Panc1 (cell line): ENCODE measurements around the gene STK32C. TPM values are rescaled to one million over a fixed set of nuclear protein-coding genes. Genes with fewer than 3 reads are reported as not detected.

Experiments used
- ATAC-seq: fragments of 200-7000 bp; cut with Tn5 transposase; 2 replicates; pipeline ENCODE4 v1.9.1; 2020; ENCODE audit warnings: mild to moderate bottlenecking, moderate library complexity
- BruUV-seq: library from RNA; stranded (reverse); fragments of 400-500 nt; replicated peaks from 2 replicates; lab custom pipeline; 2021; lab: Mats Ljungman, UMichigan
- CTCF ChIA-PET: fragments of 300-600 bp; sonication (Branson Sonifier 250); formaldehyde crosslinking; loops from one replicate; lab custom pipeline; 2022; ENCODE audit warnings: antibody characterized with exemption; lab: Charles Lee
- POLR2A ChIA-PET: fragments of 300-600 bp; sonication (Branson Sonifier 250); formaldehyde crosslinking; loops from one replicate; lab custom pipeline; 2022; ENCODE audit warnings: antibody characterized with exemption; lab: Charles Lee
- DNase-seq: peaks from one replicate; pipeline ENCODE4 v3.0.0-alpha.2; 2010; ENCODE audit warnings: low read depth, low spot score
- H3K27ac ChIP-seq: 2 replicates; pipeline ENCODE4 v1.5.1; 2011; ENCODE audit warnings: mild to moderate bottlenecking, low read length, inconsistent platforms
- H3K27me3 ChIP-seq: fragments of 200-500 bp; sonication (Bioruptor generic); 2 replicates; pipeline ENCODE4 v1.6.0; 2014; ENCODE audit warnings: low read length, inconsistent platforms; ENCODE audit not compliant: control insufficient read depth, insufficient read depth
- H3K36me3 ChIP-seq: fragments of 200-500 bp; sonication (Bioruptor generic); 2 replicates; pipeline ENCODE4 v1.5.1; 2014; ENCODE audit warnings: inconsistent platforms, mild to moderate bottlenecking, low read length, moderate library complexity; ENCODE audit not compliant: control insufficient read depth, insufficient read depth
- H3K4me1 ChIP-seq: 2 replicates; pipeline ENCODE4 v1.5.1; 2011; ENCODE audit warnings: inconsistent platforms, mild to moderate bottlenecking, low read length, moderate library complexity; ENCODE audit not compliant: control insufficient read depth, insufficient read depth
- H3K4me3 ChIP-seq, 2 experiments: 2 replicates each; pipeline ENCODE4 v1.5.1; 2011 to 2012; ENCODE audit warnings: low read depth in 2 of 2, low read length in 2 of 2, mild to moderate bottlenecking in 2 of 2, inconsistent platforms in 1 of 2, moderate library complexity in 1 of 2
- H3K9me3 ChIP-seq: fragments of 200-500 bp; sonication (Bioruptor generic); 2 replicates; pipeline ENCODE4 v1.5.1; 2014; ENCODE audit warnings: low read depth, mild to moderate bottlenecking, inconsistent platforms, low read length, moderate library complexity; ENCODE audit not compliant: control insufficient read depth, insufficient read depth
- POLR2AphosphoS5 ChIP-seq: IDR thresholded peaks from 2 replicates; pipeline ENCODE4 v1.6.1; 2012; ENCODE audit warnings: mild to moderate bottlenecking, low read depth, low read length, moderate library complexity
- SIN3A ChIP-seq: IDR thresholded peaks from 2 replicates; pipeline ENCODE4 v1.6.1; 2012; ENCODE audit warnings: low read depth, mild to moderate bottlenecking, low read length, moderate library complexity, borderline replicate concordance; ENCODE audit not compliant: insufficient read depth
- TCF7L2 ChIP-seq: IDR thresholded peaks from 2 replicates; pipeline ENCODE4 v1.6.1; 2011; ENCODE audit warnings: mild to moderate bottlenecking, low read depth, low read length, inconsistent platforms
- in situ Hi-C: cut with HindIII; loops from 2 replicates; pipeline ENCODE4 v1.10.0; 2016; ENCODE audit warnings: low sequenced_read_pairs, low pct_unique_long_range_greater_than_20kb
- intact Hi-C: fragments of 100-400 bp; cut with micrococcal nuclease; formaldehyde crosslinking; loops from one replicate; pipeline ENCODE4 v1.10.0; 2022; ENCODE audit not compliant: unreplicated experiment
- total RNA-seq: library from RNA; stranded (reverse); gene quantifications from one replicate; pipeline ENCODE4 v1.2.1, GENCODE V29; 2021; ENCODE audit not compliant: unreplicated experiment
- TF ChIP-seq, protein P1 (sequence below): fragments of 450-650 bp; IDR thresholded peaks from 2 replicates; pipeline ENCODE4 v1.5.1; 2017; ENCODE audit warnings: mild to moderate bottlenecking
- TF ChIP-seq, protein P2 (sequence below), 2 experiments: IDR thresholded peaks; 2 replicates each; pipeline ENCODE4 v1.6.1; 2011 to 2012; ENCODE audit warnings: low read depth in 2 of 2, control low read depth in 1 of 2, low read length in 1 of 2, mild to moderate bottlenecking in 1 of 2, moderate library complexity in 1 of 2; ENCODE audit not compliant: insufficient read depth in 1 of 2

STK32C gene
- total RNA-seq, 1 experiment from 2014 or later = 53.7 TPM

DNA sequence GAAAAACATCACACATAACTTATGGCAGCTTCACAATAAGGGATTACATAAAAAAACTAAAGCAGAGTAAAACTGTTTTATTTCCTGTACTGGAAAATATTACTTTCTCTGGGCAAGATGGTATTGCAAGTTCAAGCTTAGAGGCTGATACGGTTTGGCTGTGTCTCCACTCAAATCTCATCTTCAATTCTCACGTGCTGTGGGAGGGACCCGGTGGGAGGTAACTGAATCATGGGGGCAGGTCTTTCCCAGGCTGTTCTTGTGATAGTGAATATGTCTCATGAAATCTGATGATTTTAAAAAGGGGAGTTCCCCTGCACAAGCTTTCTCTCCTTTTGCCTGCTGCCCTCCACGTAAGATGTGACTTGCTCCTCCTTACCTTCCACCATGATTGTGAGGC lies 19.2 kb upstream of the STK32C start:
- intact Hi-C loops (no loop called here), in situ Hi-C loops (no loop called here)
- Histone ChIP-seq H3K27me3 (no peaks in the 10 kb centered on the region), H3K4me1 (peaks cover 30% of the 10 kb centered on the region), H3K27ac (no peak overlapping the region), H3K4me3 (no peak overlapping the region), H3K36me3 (no peaks in the 10 kb centered on the region), H3K9me3 (no peaks in the 10 kb centered on the region)
- ChIA-PET POLR2A (no interaction called here), CTCF (no interaction called here)
- DNase-seq = no peak
- TF ChIP-seq SIN3A (no peak), POLR2AphosphoS5 (no peak), TCF7L2 (no peak)
- TF ChIP-seq, protein P1, sequence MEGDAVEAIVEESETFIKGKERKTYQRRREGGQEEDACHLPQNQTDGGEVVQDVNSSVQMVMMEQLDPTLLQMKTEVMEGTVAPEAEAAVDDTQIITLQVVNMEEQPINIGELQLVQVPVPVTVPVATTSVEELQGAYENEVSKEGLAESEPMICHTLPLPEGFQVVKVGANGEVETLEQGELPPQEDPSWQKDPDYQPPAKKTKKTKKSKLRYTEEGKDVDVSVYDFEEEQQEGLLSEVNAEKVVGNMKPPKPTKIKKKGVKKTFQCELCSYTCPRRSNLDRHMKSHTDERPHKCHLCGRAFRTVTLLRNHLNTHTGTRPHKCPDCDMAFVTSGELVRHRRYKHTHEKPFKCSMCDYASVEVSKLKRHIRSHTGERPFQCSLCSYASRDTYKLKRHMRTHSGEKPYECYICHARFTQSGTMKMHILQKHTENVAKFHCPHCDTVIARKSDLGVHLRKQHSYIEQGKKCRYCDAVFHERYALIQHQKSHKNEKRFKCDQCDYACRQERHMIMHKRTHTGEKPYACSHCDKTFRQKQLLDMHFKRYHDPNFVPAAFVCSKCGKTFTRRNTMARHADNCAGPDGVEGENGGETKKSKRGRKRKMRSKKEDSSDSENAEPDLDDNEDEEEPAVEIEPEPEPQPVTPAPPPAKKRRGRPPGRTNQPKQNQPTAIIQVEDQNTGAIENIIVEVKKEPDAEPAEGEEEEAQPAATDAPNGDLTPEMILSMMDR = no peak
- TF ChIP-seq, protein P2, sequence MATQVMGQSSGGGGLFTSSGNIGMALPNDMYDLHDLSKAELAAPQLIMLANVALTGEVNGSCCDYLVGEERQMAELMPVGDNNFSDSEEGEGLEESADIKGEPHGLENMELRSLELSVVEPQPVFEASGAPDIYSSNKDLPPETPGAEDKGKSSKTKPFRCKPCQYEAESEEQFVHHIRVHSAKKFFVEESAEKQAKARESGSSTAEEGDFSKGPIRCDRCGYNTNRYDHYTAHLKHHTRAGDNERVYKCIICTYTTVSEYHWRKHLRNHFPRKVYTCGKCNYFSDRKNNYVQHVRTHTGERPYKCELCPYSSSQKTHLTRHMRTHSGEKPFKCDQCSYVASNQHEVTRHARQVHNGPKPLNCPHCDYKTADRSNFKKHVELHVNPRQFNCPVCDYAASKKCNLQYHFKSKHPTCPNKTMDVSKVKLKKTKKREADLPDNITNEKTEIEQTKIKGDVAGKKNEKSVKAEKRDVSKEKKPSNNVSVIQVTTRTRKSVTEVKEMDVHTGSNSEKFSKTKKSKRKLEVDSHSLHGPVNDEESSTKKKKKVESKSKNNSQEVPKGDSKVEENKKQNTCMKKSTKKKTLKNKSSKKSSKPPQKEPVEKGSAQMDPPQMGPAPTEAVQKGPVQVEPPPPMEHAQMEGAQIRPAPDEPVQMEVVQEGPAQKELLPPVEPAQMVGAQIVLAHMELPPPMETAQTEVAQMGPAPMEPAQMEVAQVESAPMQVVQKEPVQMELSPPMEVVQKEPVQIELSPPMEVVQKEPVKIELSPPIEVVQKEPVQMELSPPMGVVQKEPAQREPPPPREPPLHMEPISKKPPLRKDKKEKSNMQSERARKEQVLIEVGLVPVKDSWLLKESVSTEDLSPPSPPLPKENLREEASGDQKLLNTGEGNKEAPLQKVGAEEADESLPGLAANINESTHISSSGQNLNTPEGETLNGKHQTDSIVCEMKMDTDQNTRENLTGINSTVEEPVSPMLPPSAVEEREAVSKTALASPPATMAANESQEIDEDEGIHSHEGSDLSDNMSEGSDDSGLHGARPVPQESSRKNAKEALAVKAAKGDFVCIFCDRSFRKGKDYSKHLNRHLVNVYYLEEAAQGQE (IDR thresholded peaks at IDR 0.05; ENCODE audit: insufficient read depth in 1 of 2, low read depth in 2 of 2, low read length in 1 of 2) = no peak
- BruUV-seq = no TSS peak
- no peak for ATAC-seq

DNA sequence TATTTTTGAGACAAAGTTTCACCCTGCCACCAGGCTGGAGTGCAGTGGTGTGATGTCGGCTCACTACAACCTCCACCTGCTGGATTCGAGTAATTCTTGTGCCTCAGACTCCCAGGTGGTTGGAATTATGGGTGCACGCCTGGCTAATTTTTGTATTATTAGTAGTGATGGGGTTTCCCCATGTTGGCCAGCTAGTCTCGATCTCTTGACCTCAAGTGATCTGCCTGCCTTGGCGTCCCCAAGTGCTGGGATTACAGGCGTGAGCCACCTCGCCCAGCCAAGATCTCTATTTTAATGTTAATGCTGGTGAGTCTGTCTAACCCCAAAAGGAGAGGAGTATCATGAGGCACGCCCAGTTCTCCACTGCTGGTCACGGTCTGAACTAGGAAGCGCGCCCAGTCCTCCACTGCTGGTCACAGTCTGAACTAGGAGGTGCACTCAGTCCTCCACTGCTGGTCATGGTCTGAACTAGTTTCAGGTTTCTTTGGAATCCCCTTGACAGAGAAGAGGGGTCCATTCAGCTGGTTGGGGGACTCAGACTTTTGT lies 18.7 kb upstream of the STK32C start:
- no peaks in the 10 kb centered on the region for H3K27me3 ChIP-seq
- ATAC-seq = no peak
- BruUV-seq = no TSS peak
- peaks cover 30% of the 10 kb centered on the region for H3K4me1 ChIP-seq
- TF ChIP-seq, protein P1 = no peak
- TF ChIP-seq SIN3A (no peak), TCF7L2 (no peak), POLR2AphosphoS5 (no peak)
- TF ChIP-seq, protein P2 (IDR thresholded peaks at IDR 0.05; ENCODE audit: insufficient read depth in 1 of 2, low read depth in 2 of 2, low read length in 1 of 2) = no peak
- H3K9me3 ChIP-seq = no peaks in the 10 kb centered on the region
- ChIA-PET CTCF (no interaction called here), POLR2A (no interaction called here)
- no peaks in the 10 kb centered on the region for H3K36me3 ChIP-seq
- H3K4me3 ChIP-seq = no peak overlapping the region
- DNase-seq = no peak
- no peak overlapping the region for H3K27ac ChIP-seq
- in situ Hi-C loops (no loop called here), intact Hi-C loops (no loop called here)
